HG02642 (cell line): Measurements from ENCODE around the gene ALOX5AP.

Experiments
- ATAC-seq: cut with Tn5 transposase; IDR thresholded peaks from one replicate; pipeline ENCODE4 v1.9.1; 2021; ENCODE audit warnings: mild to moderate bottlenecking; ENCODE audit not compliant: unreplicated experiment, poor library complexity

ALOX5AP gene

GRCh38 chr13:30791354-30792001 is 56.1 kb downstream of the ALOX5AP start:
- no peak for ATAC-seq

DNA sequence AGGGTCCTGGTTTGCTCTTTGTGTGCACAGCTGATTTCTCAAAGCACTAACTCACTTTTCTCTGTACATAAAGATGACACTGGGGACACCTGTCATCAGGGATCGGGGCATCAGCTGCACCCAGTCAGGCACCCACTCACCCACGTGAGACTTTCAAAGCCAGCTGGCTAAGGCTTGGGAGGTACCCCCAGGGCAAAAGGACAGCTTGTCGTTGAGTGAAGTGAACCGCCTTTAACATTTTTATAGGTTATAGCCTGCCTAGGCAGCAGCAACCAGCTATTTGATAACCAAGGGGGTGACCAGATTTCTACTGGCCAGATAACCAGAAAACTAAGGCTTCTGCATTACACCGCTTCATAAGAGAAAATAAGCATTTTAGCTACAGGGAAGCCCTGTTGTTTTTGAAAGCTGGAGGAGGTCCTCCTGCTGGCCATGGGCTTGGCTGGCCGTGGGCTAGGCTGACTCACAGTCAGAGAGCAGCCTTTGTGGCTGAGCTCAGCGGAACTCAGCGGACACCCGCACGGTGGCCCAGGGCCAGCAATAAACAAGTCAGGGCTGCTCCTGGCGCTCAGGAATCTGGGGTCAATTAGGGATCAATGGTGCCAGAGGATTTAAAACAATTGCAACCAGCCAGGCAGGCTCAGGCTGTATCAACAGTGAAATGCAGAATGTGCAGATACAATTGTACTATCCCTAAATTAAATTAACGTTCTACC is 57.1 kb downstream of the ALOX5AP start:
- ATAC-seq = no peak

GRCh38 chr13:30796132-30796572 is 60.8 kb downstream of the ALOX5AP start:
- ATAC-seq = no peak

- ATAC-seq = no peak
Measured at GRCh38 chr13:30796631-30797601, 61.6 kb downstream of the ALOX5AP start.

- ATAC-seq = no peak
Measured at GRCh38 chr13:30797847-30798535, 62.6 kb downstream of the ALOX5AP start.

GRCh38 chr13:30798776-30799355 is 63.5 kb downstream of the ALOX5AP start:
- no peak for ATAC-seq

GRCh38 chr13:30799356-30799824 is 64.0 kb downstream of the ALOX5AP start:
- no peak for ATAC-seq

GRCh38 chr13:30800107-30800506 is 64.8 kb downstream of the ALOX5AP start:
- ATAC-seq = no peak

DNA sequence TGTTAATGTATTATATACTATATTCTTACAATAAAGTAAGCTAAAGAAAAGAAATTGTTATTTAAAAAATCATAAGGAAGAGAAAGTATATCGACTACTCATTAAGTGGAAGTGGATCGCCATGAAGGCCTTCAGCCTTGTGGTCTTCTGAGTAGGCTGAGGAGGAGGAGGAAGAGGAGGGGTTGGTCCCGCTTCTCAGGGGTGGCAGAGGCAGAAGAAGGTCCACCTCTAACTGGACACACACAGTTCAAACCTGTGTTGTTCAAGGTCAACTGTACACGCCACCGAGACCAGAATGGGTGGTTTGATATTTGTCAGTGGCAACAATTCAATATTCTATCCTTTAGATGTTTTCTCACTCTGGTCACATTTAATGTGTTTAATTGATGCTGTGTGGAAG is 67.2 kb downstream of the ALOX5AP start:
- peak; percentile 12 for ATAC-seq

GRCh38 chr13:30802953-30803478 is 67.7 kb downstream of the ALOX5AP start:
- peak; percentile 95 for ATAC-seq

DNA sequence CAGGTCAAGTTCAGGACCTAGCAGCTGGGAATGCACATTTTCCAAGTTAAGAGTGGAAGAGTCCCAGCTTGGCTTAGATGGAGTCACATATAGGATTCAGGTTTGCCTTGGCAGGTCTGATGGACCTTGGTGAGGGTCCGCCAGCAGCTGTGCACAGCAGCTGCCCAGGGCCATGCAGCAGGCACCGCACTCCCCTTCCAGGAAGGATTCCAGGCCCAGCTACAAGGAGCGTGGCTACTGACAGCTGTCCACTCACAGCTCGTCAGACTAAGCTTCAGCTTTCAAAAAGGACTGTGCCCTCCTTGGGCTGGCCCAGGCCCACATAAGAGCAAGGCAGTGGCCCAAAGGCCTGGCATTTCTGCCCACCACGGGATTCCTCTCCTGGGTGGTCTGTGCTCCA is 68.4 kb downstream of the ALOX5AP start:
- no peak for ATAC-seq

DNA sequence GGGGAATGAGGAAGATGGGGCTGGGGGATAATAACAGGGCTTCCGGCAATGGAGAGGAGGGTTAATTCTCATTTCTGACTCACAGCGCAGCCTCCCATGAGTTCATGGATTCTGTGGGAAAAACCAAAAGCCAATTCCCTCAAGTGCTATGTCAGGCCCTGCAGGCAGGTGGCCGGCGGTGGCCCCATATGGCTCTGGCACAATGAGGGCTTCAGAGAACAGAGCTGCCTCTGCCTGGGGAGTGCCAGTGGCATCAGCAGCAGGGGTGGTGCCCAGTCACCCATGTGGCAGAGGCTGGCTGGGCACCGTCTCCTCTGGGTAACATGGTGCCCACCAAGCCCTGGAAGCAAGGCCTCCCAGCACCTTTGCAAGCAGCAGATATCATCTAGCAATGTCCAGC is 69.1 kb downstream of the ALOX5AP start:
- ATAC-seq = no peak

- ATAC-seq = no peak
Measured at GRCh38 chr13:30805132-30805537, 69.8 kb downstream of the ALOX5AP start.

GRCh38 chr13:30805603-30806011 is 70.3 kb downstream of the ALOX5AP start:
- no peak for ATAC-seq

GRCh38 chr13:30806784-30807183 is 71.4 kb downstream of the ALOX5AP start:
- no peak for ATAC-seq

DNA sequence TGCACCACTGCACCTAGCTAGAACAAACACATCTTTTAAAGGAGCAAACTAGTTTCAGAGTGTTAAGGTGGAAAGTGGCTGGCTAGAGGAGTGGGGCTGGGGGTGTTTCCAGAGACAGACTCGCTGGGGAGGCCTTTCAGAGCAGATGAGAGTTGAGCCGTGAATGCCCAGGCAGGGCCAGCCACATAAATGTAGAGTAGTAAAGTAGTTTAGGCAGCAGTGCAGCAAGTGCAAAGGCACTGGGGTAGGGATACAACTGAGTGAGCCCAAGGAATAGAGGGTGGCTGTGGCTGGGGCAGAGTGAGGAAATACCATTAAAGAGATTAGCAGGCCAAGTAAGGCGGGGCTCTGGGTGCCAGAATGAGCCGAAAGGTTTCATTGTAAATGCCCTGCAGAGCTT is 72.0 kb downstream of the ALOX5AP start:
- no peak for ATAC-seq

GRCh38 chr13:30808600-30808999 is 73.3 kb downstream of the ALOX5AP start:
- ATAC-seq = no peak

GRCh38 chr13:30809787-30810186 is 74.4 kb downstream of the ALOX5AP start:
- ATAC-seq = no peak

GRCh38 chr13:30810261-30810701 is 74.9 kb downstream of the ALOX5AP start:
- ATAC-seq = no peak
